Activated B cell treated with CpG ODN at 0.5 μM for 24 hours (primary cell): ENCODE measurements around the gene ST6GALNAC3. TPM values are rescaled to one million over a fixed set of nuclear protein-coding genes. Genes with fewer than 3 reads are reported as not detected.

ENCODE experiments used
- ATAC-seq: fragments of 200-7000 bp; cut with Tn5 transposase; one replicate; pipeline ENCODE4 v1.10.0; 2021; ENCODE audit warnings: low read depth, mild to moderate bottlenecking, moderate library complexity
- CTCF ChIA-PET: fragments of 350-600 bp; sonication (Branson Sonifier 250); formaldehyde crosslinking; loops from one replicate; lab custom pipeline; 2021; ENCODE audit warnings: antibody characterized with exemption; lab: Charles Lee
- POLR2A ChIA-PET: fragments of 350-600 bp; sonication (Branson Sonifier 250); formaldehyde crosslinking; loops from one replicate; lab custom pipeline; 2021; ENCODE audit warnings: antibody characterized with exemption; lab: Charles Lee
- DNase-seq: peaks from one replicate; pipeline ENCODE4 v3.0.0; 2022
- H3K27ac Mint-ChIP-seq: one replicate; pipeline ENCODE4 v1.8.0; 2020; ENCODE audit warnings: mixed read lengths
- H3K27me3 Mint-ChIP-seq: one replicate; pipeline ENCODE4 v1.8.0; 2021; ENCODE audit warnings: mixed read lengths
- H3K36me3 Mint-ChIP-seq: one replicate; pipeline ENCODE4 v1.8.0; 2021; ENCODE audit warnings: low read depth, mixed read lengths
- H3K4me1 Mint-ChIP-seq: one replicate; pipeline ENCODE4 v1.8.0; 2021; ENCODE audit warnings: mixed read lengths
- H3K4me3 Mint-ChIP-seq: one replicate; pipeline ENCODE4 v1.8.0; 2020; ENCODE audit warnings: mild to moderate bottlenecking, mixed read lengths
- H3K9me3 Mint-ChIP-seq: one replicate; pipeline ENCODE4 v1.8.0; 2020; ENCODE audit warnings: mixed read lengths
- CTCF ChIP-seq: fragments of 200-600 bp; IDR thresholded peaks from one replicate; pipeline ENCODE4 v1.8.0; 2022; ENCODE audit warnings: antibody characterized with exemption, mild to moderate bottlenecking
- intact Hi-C: fragments of 100-400 bp; cut with micrococcal nuclease; formaldehyde crosslinking; loops from one replicate; pipeline ENCODE4 v1.15.1; 2024
- total RNA-seq: library from RNA; stranded (reverse); gene quantifications from 2 replicates; pipeline ENCODE4 v1.2.3, GENCODE V29; 2022

The ST6GALNAC3 gene
- total RNA-seq, 1 donor from 2014 or later: 12.6 TPM

GRCh38 chr1:76330991-76331603 lies 256.6 kb downstream of the ST6GALNAC3 start:
- POLR2A ChIA-PET: no interaction called here
- no peak for ATAC-seq

GRCh38 chr1:76335882-76336281 lies 261.3 kb downstream of the ST6GALNAC3 start:
- Mint-ChIP-seq H3K4me1 (peaks cover under 1% of the 10 kb centered on the region), H3K36me3 (no peaks in the 10 kb centered on the region), H3K4me3 (no peak overlapping the region), H3K27me3 (peaks cover under 1% of the 10 kb centered on the region), H3K9me3 (no peaks in the 10 kb centered on the region), H3K27ac (no peak overlapping the region)
- ChIA-PET CTCF (no interaction called here), POLR2A (no interaction called here)
- TF ChIP-seq CTCF: no peak
- intact Hi-C loops: loop anchor here (10.0 kb wide), 1 partner anchor 1199 kb away; no protein-coding TSS in a partner anchor
- no peak for ATAC-seq
- DNase-seq: no peak

More at GRCh38 chr1:76330991-76331603, 256.6 kb downstream of the ST6GALNAC3 start:
- Mint-ChIP-seq H3K9me3 (no peaks in the 10 kb centered on the region), H3K4me1 (peaks cover 3% of the 10 kb centered on the region), H3K36me3 (no peaks in the 10 kb centered on the region), H3K27ac (no peak overlapping the region), H3K4me3 (no peak overlapping the region), H3K27me3 (peaks cover 2% of the 10 kb centered on the region)
- TF ChIP-seq CTCF: peak; percentile 95
- no peak for DNase-seq
- CTCF ChIA-PET: interaction anchor here (1.1 to 2.4 kb wide), 2 partner anchors 9 to 177 kb away, joined by 7 to 8 read pairs; no protein-coding TSS in a partner anchor
- intact Hi-C loops: loop anchor here (1.0 to 10.0 kb wide), 3 partner anchors 177 to 1204 kb away; no protein-coding TSS in a partner anchor

- H3K27me3 Mint-ChIP-seq: no peaks in the 10 kb centered on the region
- H3K27ac Mint-ChIP-seq: no peak overlapping the region
- no peak for ATAC-seq
- H3K9me3 Mint-ChIP-seq: peaks cover 2% of the 10 kb centered on the region
- POLR2A ChIA-PET: no interaction called here
- no peak overlapping the region for H3K4me3 Mint-ChIP-seq
- no peaks in the 10 kb centered on the region for H3K36me3 Mint-ChIP-seq
- intact Hi-C loops: loop anchor here (10.0 kb wide), 1 partner anchor 1198 kb away; no protein-coding TSS in a partner anchor
- no peaks in the 10 kb centered on the region for H3K4me1 Mint-ChIP-seq
- no peak for DNase-seq
- CTCF ChIA-PET: no interaction called here
- no peak for TF ChIP-seq CTCF
Measured at GRCh38 chr1:76336931-76337371, 262.4 kb downstream of the ST6GALNAC3 start.

GRCh38 chr1:76337542-76338219 lies 263.1 kb downstream of the ST6GALNAC3 start:
- CTCF ChIA-PET: no interaction called here

More at GRCh38 chr1:76337542-76338219, 263.1 kb downstream of the ST6GALNAC3 start:
- H3K4me1 Mint-ChIP-seq: no peaks in the 10 kb centered on the region
- no peak for ATAC-seq
- H3K36me3 Mint-ChIP-seq: no peaks in the 10 kb centered on the region
- POLR2A ChIA-PET: no interaction called here
- H3K27me3 Mint-ChIP-seq: no peaks in the 10 kb centered on the region
- DNase-seq: no peak
- peaks cover 2% of the 10 kb centered on the region for H3K9me3 Mint-ChIP-seq
- intact Hi-C loops: loop anchor here (10.0 kb wide), 1 partner anchor 1197 kb away; no protein-coding TSS in a partner anchor
- no peak overlapping the region for H3K4me3 Mint-ChIP-seq
- H3K27ac Mint-ChIP-seq: no peak overlapping the region
- no peak for TF ChIP-seq CTCF
